SJCRH30 (cell line): Measurements from ENCODE around the gene SWAP70. TPM values are rescaled to one million over a fixed set of nuclear protein-coding genes. Genes with fewer than 3 reads are reported as not detected.

Source experiments
- DNase-seq, 2 experiments: peaks; one replicate each; pipeline ENCODE4 v3.0.0-alpha.2; 2015 to 2020
- H3K27ac ChIP-seq: fragments of 250-450 bp; sonication (Bioruptor Pico); 2 replicates; pipeline ENCODE4 v1.5.1; 2020; ENCODE audit warnings: mild to moderate bottlenecking, moderate library complexity
- H3K27me3 ChIP-seq: fragments of 250-450 bp; sonication (Bioruptor Pico); 2 replicates; pipeline ENCODE4 v1.5.1; 2020; ENCODE audit warnings: mild to moderate bottlenecking, moderate library complexity
- H3K36me3 ChIP-seq: fragments of 250-450 bp; sonication (Bioruptor Pico); 2 replicates; pipeline ENCODE4 v1.5.1; 2020; ENCODE audit warnings: mild to moderate bottlenecking, moderate library complexity
- H3K4me1 ChIP-seq: fragments of 250-450 bp; sonication (Bioruptor Pico); 2 replicates; pipeline ENCODE4 v1.5.1; 2020; ENCODE audit warnings: mild to moderate bottlenecking, moderate library complexity
- H3K4me3 ChIP-seq: fragments of 250-450 bp; sonication (Bioruptor Pico); 2 replicates; pipeline ENCODE4 v1.5.1; 2020; ENCODE audit warnings: mild to moderate bottlenecking, moderate library complexity
- H3K9me3 ChIP-seq: fragments of 250-450 bp; sonication (Bioruptor Pico); replicated peaks from 2 replicates; pipeline ENCODE4 v1.5.1; 2020; ENCODE audit warnings: mild to moderate bottlenecking, moderate library complexity
- total RNA-seq: library from RNA; depleted of rRNA; stranded (reverse); fragments of >200 nt; shearing (Covaris generic); gene quantifications from 2 replicates; pipeline ENCODE4 v1.2.3, GENCODE V29; 2014

Gene SWAP70
- total RNA-seq, 1 experiment from 2014 or later, result 25.4 TPM

- Histone ChIP-seq H3K27me3 (no peaks in the 10 kb centered on the region), H3K4me1 (peaks cover 67% of the 10 kb centered on the region), H3K9me3 (no peaks in the 10 kb centered on the region), H3K4me3 (no peak overlapping the region), H3K36me3 (no peaks in the 10 kb centered on the region), H3K27ac (peak overlapping the region; percentile 80)
- DNase-seq, result peak; percentile 99
These were observed 101.6 kb downstream of the SWAP70 start for GRCh38 chr11:9765320-9766101.

- DNase-seq, result no peak
- Histone ChIP-seq H3K36me3 (no peaks in the 10 kb centered on the region), H3K4me1 (peaks cover 47% of the 10 kb centered on the region), H3K4me3 (no peak overlapping the region), H3K27me3 (no peaks in the 10 kb centered on the region), H3K9me3 (no peaks in the 10 kb centered on the region), H3K27ac (no peak overlapping the region)
These were observed 105.7 kb downstream of the SWAP70 start for GRCh38 chr11:9769621-9770020.

GRCh38 chr11:9771071-9771511 is 107.2 kb downstream of the SWAP70 start:
- H3K9me3 ChIP-seq, result no peaks in the 10 kb centered on the region
- no peak overlapping the region for H3K4me3 ChIP-seq
- H3K27me3 ChIP-seq, result no peaks in the 10 kb centered on the region
- H3K36me3 ChIP-seq, result no peaks in the 10 kb centered on the region
- no peak for DNase-seq
- H3K4me1 ChIP-seq, result peaks cover 49% of the 10 kb centered on the region
- no peak overlapping the region for H3K27ac ChIP-seq

- no peaks in the 10 kb centered on the region for H3K27me3 ChIP-seq
- no peaks in the 10 kb centered on the region for H3K36me3 ChIP-seq
- no peak overlapping the region for H3K4me3 ChIP-seq
- H3K4me1 ChIP-seq, result peaks cover 38% of the 10 kb centered on the region
- no peak for DNase-seq
- no peaks in the 10 kb centered on the region for H3K9me3 ChIP-seq
- H3K27ac ChIP-seq, result no peak overlapping the region
These were observed 108.3 kb downstream of the SWAP70 start for GRCh38 chr11:9772218-9772617.

- DNase-seq, result no peak
- Histone ChIP-seq H3K4me3 (no peak overlapping the region), H3K9me3 (0 out of 2 replicates have a peak, but pooled peaks cover 2% of the 10 kb centered on the region), H3K36me3 (peaks cover 6% of the 10 kb centered on the region; the same call in 1 of the 2 replicates), H3K4me1 (peaks cover 24% of the 10 kb centered on the region), H3K27me3 (no peaks in the 10 kb centered on the region), H3K27ac (no peak overlapping the region)
These were observed 109.6 kb downstream of the SWAP70 start for GRCh38 chr11:9773524-9773923.

- Histone ChIP-seq H3K36me3 (peaks cover 9% of the 10 kb centered on the region), H3K27me3 (no peaks in the 10 kb centered on the region), H3K4me3 (no peak overlapping the region), H3K9me3 (0 out of 2 replicates have a peak, but pooled peaks cover 2% of the 10 kb centered on the region), H3K27ac (no peak overlapping the region), H3K4me1 (peaks cover 22% of the 10 kb centered on the region)
- no peak for DNase-seq
These were observed 110.2 kb downstream of the SWAP70 start for GRCh38 chr11:9774109-9774508.

- no peak overlapping the region for H3K27ac ChIP-seq
- no peak for DNase-seq
- H3K36me3 ChIP-seq, result peaks cover 16% of the 10 kb centered on the region
- 0 out of 2 replicates have a peak, but pooled peaks cover 2% of the 10 kb centered on the region for H3K9me3 ChIP-seq
- H3K27me3 ChIP-seq, result no peaks in the 10 kb centered on the region
- H3K4me3 ChIP-seq, result no peak overlapping the region
- H3K4me1 ChIP-seq, result peaks cover 22% of the 10 kb centered on the region
These were observed 110.9 kb downstream of the SWAP70 start for GRCh38 chr11:9774591-9775397.

GRCh38 chr11:9775398-9775779 is 111.5 kb downstream of the SWAP70 start:
- no peak for DNase-seq
- Histone ChIP-seq H3K4me1 (peaks cover 22% of the 10 kb centered on the region), H3K9me3 (0 out of 2 replicates have a peak, but pooled peaks cover 2% of the 10 kb centered on the region), H3K27ac (no peak overlapping the region), H3K36me3 (peaks cover 19% of the 10 kb centered on the region), H3K27me3 (no peaks in the 10 kb centered on the region), H3K4me3 (no peak overlapping the region)

- Histone ChIP-seq H3K4me1 (peaks cover 19% of the 10 kb centered on the region), H3K27me3 (no peaks in the 10 kb centered on the region), H3K27ac (no peak overlapping the region), H3K4me3 (no peak overlapping the region), H3K36me3 (peaks cover 21% of the 10 kb centered on the region), H3K9me3 (0 out of 2 replicates have a peak, but pooled peaks cover 2% of the 10 kb centered on the region)
- no peak for DNase-seq
These were observed 112.3 kb downstream of the SWAP70 start for GRCh38 chr11:9776203-9776602.

GRCh38 chr11:9777066-9777465 is 113.2 kb downstream of the SWAP70 start:
- no peak for DNase-seq
- Histone ChIP-seq H3K4me3 (no peak overlapping the region), H3K9me3 (0 out of 2 replicates have a peak, but pooled peaks cover 2% of the 10 kb centered on the region), H3K36me3 (peaks cover 28% of the 10 kb centered on the region), H3K27me3 (no peaks in the 10 kb centered on the region), H3K4me1 (peaks cover 16% of the 10 kb centered on the region), H3K27ac (no peak overlapping the region)

- Histone ChIP-seq H3K36me3 (peaks cover 28% of the 10 kb centered on the region), H3K27ac (no peak overlapping the region), H3K4me1 (peaks cover 16% of the 10 kb centered on the region), H3K27me3 (no peaks in the 10 kb centered on the region), H3K9me3 (0 out of 2 replicates have a peak, but pooled peaks cover 2% of the 10 kb centered on the region), H3K4me3 (no peak overlapping the region)
- DNase-seq, result no peak
These were observed 113.6 kb downstream of the SWAP70 start for GRCh38 chr11:9777525-9777924.

GRCh38 chr11:9780929-9781328 is 117.1 kb downstream of the SWAP70 start:
- Histone ChIP-seq H3K36me3 (peaks cover 33% of the 10 kb centered on the region), H3K4me1 (no peaks in the 10 kb centered on the region), H3K4me3 (no peak overlapping the region), H3K27me3 (no peaks in the 10 kb centered on the region), H3K9me3 (0 out of 2 replicates have a peak, but pooled peaks cover 2% of the 10 kb centered on the region), H3K27ac (no peak overlapping the region)
- no peak for DNase-seq

- Histone ChIP-seq H3K4me3 (no peak overlapping the region), H3K4me1 (peaks cover 12% of the 10 kb centered on the region), H3K27ac (no peak overlapping the region), H3K9me3 (no peaks in the 10 kb centered on the region), H3K27me3 (no peaks in the 10 kb centered on the region), H3K36me3 (peaks cover 40% of the 10 kb centered on the region)
- DNase-seq, result no peak
These were observed 120.1 kb downstream of the SWAP70 start for GRCh38 chr11:9783986-9784385.

GRCh38 chr11:9784602-9785315 is 120.9 kb downstream of the SWAP70 start:
- Histone ChIP-seq H3K36me3 (peaks cover 37% of the 10 kb centered on the region), H3K9me3 (no peaks in the 10 kb centered on the region), H3K27ac (no peak overlapping the region), H3K4me1 (peaks cover 12% of the 10 kb centered on the region), H3K27me3 (no peaks in the 10 kb centered on the region), H3K4me3 (no peak overlapping the region)
- no peak for DNase-seq
